Medulla oblongata (tissue), 1 donor: Measurements from ENCODE around the gene UNC79.
A peak's percentile ranks its signal among the peaks of the same experiment; 100 is the strongest.

Experiments
- DNase-seq: peaks from one replicate; pipeline ENCODE4 v3.0.0-alpha.2; 2015; ENCODE audit errors: extremely low spot score

Gene UNC79

GRCh38 chr14:93749076-93749420 lies 318.3 kb downstream of the UNC79 start:
- no peak for DNase-seq

GRCh38 chr14:93751946-93752655 lies 321.4 kb downstream of the UNC79 start:
- no peak for DNase-seq

- peak; percentile 98 for DNase-seq
These were observed 322.3 kb downstream of the UNC79 start for GRCh38 chr14:93752980-93753561.

- DNase-seq = no peak
These were observed 322.9 kb downstream of the UNC79 start for GRCh38 chr14:93753647-93754046.

- DNase-seq = no peak
These were observed 326.5 kb downstream of the UNC79 start for GRCh38 chr14:93757206-93757605.
